NCI-H2107 (cell line): ENCODE measurements around the gene TVP23C.
A peak's percentile ranks its signal among the peaks of the same experiment; 100 is the strongest.
"Not testable (repeated sequence)": the region's sequence is repeated elsewhere in the genome, so short reads cannot be mapped to it uniquely, and the experiment has no call there.

Experiments used
- DNase-seq: peaks from one replicate; lab custom pipeline; 2025; lab: John Stamatoyannopoulos, UW

TVP23C gene

DNA sequence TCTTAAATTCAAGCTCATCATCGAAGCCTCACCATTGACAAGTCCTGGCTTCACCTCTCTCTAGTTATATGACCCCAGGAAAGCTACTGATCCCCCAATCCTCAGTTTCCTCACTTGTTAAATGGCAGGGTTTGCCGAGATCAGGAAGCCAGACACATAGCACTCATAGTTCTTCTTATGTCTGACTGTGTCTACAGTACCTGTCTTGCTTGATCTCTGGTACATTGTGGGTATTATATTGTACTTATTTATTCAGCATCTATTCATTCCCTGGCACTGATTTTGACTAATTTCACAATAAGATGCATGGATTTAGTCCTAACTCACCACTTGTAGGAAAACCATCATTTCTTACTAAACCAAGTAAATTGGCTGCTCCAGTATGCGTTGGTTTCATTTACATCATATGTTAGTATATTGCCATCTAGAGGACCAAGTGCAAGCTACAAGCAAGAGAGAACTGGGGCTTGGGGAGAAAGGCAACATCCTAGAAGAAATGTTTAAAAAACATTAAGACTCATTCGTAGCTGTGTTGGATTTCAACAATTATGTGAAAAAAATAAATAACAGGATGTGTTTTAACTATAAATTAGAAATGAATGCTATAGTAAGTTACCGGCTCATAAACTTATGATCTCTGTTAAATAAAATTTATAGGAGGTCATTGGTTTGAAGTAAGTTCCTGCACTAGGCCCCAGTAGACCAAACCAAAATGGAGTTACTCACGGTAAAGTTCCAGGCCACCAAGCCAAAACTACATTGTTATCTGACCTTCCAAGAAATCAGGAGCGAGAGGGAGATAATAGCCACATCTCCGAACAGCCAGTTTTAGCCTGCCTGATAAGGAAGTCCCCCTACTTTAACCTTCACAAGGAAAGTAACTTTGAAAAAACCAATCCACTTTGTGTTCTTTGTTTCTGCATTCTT is 36.7 kb downstream of the TVP23C start:
- not testable (repeated sequence) for DNase-seq

DNA sequence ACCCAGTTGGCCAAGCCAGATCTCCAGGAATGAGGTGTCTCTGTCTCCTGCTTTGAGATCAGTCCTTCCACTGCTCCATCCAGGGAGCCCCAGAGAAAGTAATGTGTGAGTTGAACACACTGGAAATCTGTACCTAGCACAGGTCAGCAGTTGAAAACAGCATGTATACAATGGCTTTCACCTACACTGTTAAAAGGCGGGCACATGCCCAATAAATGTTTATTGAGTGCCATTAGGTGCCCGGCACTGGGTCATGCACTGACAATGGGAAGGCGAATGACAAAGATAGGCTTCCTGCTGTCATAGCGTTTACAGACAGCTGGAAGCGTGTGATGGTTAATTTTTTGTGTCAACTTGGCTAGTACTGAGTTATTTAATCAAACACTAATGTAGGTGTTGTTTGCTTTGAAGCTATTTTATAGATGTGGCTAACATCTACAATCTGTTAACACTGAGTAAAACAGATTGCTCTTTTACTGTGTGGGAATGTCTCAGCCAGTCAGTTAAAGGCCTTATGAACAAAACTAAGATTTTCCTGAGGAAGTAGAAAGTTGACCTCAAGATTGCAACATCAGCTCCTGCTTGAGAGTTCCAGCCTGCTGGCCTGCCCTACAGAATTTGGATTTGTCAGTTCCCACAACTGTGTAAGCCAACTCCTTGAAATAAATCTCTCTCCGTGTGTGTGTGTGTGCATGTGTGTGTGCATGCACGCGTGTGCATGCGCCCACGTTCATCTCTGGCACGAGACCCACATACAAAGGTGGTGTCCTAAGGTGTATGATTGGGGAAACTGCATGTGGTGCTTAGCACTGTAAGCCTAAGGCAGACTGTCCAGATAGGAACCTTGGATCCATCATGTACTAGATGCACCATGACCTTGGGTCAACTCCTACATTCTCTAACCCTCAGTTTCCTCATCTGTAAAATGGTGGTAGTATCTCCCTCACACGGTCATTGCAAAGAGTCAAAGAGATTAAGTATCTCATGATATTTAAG is 38.0 kb downstream of the TVP23C start:
- not testable (repeated sequence) for DNase-seq

DNA sequence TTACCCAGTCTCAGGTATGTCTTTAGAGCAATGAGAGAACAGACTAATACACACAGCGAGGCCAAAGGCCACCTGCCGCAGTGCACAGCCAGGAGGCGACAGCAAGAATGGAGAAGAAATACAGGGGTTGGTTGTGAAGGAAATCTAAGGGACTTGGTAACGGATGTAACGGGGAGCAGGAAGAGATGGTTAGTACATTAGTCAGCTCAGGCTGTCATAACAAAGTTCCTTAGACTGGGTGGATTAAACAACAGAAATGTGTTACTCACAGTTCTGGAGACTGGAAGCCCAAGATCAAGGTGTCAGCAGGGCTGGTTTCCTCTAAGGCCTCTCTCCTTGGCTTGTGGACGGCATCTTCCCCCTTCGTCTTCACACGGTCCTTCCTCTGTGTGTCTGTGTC is 47.1 kb downstream of the TVP23C start:
- DNase-seq = no peak

DNA sequence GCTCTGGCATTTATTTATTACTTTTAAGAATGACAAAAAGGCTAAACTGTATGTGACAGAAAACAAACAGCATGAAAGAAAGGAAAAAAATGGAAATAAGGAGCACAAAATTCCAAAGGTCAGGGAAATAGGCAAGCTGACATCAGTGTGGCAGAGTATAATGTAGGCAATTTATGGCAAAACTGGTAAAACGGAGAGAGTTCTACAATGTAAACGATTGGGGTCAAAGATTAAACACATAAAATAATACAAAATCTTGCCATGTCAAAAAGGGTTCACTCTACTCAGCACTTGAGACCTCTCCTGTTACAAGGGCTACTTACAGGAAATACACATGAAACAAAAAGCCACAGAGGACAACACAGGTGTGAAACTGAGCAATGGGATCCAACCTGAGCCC is 48.8 kb downstream of the TVP23C start:
- no peak for DNase-seq

DNA sequence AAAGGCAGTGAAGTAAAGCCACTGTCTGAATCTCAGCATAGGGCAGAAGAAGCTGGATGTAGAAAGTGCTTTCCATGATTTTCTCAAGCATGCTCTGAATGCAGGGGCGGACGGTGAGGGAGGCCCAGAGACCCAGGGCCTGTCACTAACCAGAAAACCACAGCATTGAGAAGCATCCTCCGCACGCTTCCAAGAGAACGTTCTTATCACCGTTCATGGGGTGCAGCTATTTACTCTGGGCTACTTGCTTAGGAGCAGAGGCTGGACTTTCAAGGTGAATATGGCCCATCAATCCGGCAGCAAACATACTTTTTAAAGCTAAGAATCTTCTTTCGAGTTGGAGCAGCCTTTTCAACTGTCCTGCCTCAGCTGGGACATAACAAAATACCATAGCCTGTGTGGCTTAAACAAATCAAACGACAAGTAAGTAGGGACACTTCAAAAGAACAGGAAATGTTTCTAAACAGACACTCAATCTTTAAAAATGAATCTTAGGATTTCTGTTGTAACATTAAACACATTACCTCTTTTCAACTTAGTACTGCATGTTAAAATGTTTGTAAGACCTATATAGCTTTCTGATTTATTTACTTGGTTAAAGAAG is 49.3 kb downstream of the TVP23C start:
- DNase-seq = no peak

DNA sequence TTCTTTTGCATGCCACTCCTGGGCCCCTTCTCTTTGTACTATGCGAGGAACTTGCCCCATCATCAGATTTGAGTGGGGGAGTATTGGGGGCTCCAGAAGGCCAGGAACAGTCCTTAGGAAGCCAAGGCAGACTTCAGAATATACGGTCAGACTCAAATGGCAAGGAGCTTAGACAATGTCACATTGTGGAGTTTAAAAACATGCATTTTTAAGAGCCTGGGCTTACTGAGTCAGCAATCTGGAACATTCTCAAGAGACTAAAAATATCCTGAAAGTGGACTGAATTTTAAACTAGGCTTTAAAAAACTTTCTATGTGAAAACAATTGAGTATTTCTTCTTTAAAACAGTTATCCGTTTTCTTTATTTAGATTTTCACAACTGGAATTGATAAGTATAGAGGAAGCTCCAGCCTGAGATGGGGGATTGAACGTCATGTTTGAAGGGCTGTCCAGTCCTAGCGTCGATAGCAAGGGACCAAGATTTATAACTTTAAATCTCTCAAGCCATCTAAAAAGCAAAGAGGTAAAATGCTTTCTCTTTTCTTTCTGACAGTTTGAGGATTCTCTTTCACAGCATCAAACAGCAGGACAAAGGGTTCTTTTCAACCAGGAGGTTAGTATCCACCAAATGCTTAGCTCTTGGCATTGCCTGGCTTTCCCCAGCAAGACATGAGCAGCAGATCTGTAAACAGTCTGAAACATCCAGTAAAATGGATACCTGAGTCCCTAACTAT is 50.1 kb downstream of the TVP23C start:
- no peak for DNase-seq

DNA sequence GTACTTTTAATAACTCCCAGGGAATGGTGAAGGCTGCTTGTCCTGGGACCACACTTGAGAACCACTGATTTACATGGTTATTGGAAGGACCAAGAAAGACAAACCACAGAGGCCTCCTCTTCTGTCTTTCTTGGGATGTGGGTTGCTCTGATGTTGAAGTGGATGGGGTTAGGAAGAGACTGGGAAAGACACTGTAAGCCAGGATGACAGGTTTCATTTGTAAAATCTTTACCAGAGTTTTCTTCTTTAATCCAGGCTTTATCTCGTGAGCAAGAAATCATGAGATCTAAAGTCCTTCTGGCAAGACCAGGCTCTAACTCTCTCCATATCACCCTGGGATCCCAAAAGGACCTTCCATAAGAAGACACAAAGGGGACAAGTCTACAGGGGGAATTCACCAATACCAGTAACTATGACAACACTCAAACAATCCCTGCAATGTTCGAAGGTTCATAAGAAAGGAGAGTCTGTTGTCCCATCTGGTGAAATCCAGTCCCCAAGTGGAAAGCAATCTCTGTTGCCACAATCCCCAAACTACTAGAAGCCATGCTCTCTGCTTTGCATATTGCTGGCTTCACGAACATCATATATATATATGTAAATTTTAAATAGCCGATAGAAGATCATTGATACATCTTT is 51.1 kb downstream of the TVP23C start:
- DNase-seq = no peak

DNA sequence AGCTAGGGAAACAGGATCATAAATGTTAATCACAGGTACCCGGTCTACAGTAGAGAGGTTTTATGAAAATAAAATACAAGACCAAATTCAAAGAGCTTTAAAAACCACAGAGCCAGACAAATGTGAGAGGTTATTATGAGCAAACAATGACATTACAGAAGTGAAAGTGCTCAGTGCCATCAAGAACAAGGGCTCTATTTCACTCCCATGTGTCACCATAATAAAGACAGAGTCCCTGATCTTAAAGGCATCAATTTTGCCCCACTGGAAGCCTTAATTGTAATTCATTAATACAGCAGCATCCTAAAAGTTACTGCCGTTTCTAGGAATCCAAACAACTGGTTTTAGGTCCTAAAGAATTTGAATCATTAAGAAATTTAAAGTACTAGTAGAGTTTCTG is 52.1 kb downstream of the TVP23C start:
- no peak for DNase-seq

DNA sequence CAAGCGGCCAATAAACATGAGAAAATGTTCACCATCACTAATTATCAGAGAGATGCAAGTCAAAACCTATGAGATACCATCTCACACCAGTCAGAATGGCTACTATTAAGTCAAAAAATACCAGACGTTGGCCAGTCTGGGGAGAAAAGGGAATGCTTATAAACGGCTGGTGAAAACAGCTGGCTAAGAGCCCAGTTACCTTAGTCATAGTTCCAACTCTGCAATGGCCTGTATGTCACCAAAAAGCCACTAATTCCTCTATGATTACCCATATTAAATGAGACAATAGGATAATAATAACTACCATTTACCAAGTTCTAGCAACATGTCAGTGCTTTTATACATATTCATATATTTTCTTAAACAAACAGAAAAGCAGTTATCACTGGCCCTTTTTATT is 52.9 kb downstream of the TVP23C start:
- DNase-seq = no peak

DNA sequence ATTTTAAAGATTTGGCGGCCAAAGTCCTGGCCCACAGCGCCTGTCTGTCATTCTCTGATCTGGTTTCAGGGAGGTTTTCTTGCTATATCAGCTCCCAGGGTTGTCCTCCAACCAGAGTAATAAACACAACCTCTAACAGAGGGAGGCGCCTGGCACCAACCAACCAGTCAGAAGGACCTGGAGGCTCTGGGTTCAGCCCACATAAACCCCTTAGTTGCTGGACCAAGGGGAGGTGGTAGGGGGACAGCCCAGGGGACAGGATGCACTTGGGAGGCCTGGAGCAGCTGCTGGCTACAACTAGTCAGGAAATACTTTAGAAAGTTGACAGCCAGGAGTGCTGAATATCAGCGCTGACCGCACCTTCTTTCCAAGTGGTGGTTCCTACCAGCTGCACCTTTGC is 54.2 kb downstream of the TVP23C start:
- DNase-seq = no peak

DNA sequence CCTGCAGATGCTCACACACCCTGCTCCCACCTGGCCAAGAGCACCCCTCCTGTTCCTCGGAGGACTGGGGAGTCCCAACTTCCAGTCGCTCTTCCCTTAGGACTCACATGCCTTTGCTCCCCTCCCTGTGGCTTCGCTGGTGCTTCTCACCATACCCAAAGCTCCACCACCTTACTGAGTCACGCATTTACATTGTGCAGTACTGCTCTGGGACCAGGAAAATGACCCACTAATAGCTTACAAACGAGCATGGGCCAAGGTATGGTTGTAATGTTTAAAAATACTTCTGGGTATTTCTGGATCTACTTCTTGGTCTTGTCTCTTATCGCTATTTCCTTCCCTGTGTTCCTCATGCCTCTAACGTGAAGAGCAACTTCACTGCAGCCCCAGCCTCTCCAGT is 54.8 kb downstream of the TVP23C start:
- DNase-seq = no peak

DNA sequence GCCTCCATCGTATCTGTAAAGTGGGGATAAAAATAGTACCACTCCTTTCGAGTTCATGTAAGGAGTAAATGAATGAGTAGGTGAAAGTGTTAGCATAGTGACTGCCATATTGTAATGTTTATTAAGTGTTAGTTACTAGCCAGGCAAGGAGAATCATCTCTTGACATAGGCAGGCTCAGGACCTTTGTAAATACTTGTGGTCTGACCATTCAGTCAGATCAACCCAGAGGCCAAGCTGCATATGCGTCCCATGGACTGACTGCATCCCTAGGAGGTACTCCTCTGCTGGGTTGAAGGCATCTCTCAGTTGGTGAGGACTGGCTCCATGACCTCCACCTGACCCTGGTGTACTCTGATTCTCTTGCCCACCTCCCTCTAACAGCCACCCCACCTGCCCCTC is 55.4 kb downstream of the TVP23C start:
- DNase-seq = no peak

DNA sequence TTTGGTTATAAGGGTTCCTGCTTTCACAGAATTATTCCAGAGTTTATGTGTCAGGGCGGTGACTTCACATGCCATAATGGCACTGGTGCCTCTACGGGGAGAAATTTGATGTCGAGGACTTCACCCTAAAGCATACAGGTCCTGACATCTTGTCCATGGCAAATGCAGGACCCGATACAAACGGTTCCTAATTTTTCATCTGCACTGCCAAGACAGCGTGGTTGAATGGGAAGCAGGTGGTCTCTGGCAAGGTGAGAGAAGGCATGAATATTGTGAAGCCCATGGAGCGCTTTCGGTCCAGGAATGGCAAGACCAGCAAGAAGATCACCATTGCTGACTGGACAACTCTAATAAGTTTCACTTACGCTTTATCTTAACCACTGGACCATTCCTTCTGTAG is 56.3 kb downstream of the TVP23C start:
- no peak for DNase-seq

DNA sequence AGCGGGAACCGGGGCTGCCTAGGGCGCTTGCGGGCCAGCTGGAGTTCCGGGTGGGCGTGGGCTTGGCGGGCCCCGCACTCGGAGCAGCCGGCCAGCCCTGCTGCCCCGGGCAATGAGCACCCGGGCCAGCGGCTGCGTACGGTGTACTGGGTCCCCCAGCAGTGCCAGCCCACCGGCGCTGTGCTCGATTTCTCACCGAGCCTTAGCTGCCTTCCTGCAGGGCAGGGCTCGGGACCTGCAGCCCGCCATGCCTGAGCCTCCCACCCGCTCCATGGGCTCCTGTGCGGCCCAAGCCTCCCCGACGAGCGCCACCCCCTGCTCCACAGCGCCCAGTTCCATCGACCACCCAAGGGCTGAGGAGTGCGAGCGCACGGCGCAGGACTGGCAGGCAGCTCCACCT is 57.6 kb downstream of the TVP23C start:
- not testable (repeated sequence) for DNase-seq

DNA sequence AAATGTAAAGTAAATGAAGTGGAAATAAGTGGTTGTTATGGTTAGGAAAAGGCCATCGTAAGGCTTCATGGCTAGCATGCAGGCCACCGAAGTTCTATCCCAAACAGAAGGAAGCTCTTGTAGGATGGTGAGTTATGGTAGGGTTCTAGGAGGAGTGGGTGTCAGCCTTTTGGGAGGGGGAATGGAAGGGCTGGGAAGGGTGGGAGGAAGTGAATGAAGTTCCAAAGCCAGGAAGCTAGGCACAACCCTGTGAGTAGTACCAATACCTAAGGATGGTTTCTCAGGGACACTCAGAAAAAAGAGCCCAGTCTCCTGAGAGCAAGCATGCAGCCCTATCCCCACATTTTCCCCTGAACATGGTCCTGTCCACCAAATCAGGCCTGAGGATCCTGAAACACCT is 59.6 kb downstream of the TVP23C start:
- no peak for DNase-seq

DNA sequence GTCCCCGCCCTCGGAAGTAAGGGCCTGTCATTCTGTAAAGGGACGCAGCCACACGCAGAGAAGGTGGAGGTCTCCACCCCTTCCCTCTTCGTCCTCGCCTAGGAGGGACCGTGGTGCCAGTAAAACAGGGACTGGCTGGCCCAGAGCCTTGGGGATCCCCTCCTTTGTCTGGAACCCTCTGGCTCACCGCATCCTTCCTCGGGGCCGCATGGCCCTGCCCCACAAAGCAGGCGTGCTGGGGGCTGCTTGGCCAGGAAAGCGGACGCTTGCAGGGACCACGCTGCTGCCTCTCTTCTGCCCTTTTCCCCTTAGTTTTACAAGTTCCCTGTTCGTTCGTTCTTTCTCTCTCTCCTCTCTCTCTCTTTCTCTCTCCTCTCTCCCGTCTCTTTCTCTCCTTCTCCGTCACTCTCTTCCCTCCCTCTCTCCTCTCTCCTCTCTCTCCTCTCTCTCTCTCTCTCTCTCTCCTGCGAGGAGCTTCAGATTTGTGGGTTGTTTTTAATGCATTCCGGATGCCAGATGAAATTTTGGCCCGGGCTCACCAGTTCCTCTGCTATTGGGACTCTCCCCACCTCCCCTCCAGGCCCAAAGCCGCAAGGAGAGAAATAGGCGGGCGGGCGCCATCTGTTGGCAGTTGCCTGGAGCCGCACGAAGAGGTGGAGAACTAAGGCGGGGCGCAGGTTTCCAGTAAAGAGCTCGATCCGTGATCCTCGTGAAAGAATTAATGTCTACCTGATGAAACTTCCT is 60.7 kb downstream of the TVP23C start:
- peak; percentile 16 for DNase-seq

DNA sequence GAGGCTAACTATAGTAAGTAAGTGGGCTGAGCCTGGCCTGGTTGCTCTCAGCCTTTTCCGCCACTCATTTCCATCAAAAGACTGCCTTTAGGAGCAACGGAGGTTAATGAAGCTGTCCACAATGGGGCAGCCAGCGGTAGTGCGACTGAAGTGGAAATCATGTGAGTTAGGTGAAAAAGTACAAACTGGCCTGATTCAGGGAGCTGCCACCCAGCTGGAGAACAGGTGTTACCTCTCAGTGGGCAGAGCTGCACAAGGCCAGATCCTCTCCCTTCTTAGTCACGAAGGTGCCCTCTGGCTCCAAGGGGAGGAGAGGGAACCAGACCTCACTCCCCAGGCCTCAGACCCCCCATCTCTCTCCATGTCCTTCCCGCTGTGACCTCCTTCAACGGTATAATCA is 61.5 kb downstream of the TVP23C start:
- no peak for DNase-seq

DNA sequence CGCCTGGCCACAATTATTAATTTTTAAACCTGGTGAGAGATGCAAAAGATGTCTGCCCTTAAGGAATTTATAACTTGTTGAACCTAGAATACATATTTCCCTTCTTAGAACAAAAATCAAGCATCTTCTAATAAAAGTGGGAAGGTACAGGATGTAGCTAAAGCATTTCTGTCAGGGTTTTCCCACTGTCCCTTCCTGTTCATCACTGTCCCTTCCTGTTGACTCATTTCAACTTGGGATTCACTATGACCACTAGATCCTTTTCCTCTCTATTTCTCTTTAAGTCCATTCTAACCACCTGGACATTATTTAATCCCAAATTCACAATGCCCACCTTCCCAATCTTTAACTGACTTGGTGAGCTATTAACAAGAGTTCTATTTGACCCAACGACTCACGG is 62.0 kb downstream of the TVP23C start:
- no peak for DNase-seq

DNA sequence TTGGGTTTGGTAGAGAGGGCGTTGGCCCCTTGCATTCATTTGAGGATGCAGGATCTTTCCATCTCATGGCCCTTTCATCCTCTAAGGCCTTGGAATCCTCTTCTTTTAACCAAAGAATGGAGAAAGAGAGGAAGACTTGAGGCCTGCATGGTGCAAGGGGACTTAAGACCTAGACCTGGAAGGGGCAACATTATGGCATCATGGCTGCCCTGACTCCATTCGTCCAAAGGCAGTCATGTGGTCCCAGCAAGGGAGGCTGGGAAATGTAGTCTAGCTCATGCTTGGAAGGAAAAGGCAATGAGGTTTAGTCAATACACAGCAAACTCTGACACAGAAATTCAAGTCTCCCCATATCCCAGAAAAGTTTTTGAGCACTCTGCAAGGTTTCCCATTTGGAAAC is 65.2 kb downstream of the TVP23C start:
- no peak for DNase-seq
